HL-60 (cell line): ENCODE data around the gene DIP2C.

ENCODE experiments used
- DNase-seq, 2 experiments: peaks; one replicate each; pipeline ENCODE4 v3.0.0-alpha.2; 2010 to 2020; ENCODE audit warnings: low read depth in 1 of 2, low spot score in 1 of 2
- H3K27ac ChIP-seq: fragments of 250-450 bp; sonication (Bioruptor Pico); replicated peaks from 2 replicates; pipeline ENCODE4 v1.5.1; 2020; ENCODE audit warnings: mild to moderate bottlenecking, moderate library complexity
- H3K27me3 ChIP-seq: fragments of 250-450 bp; sonication (Bioruptor Pico); 2 replicates; pipeline ENCODE4 v1.5.1; 2021; ENCODE audit warnings: mild to moderate bottlenecking, moderate library complexity; ENCODE audit not compliant: insufficient read depth, poor library complexity, severe bottlenecking
- H3K4me3 ChIP-seq: replicated peaks from 2 replicates; pipeline ENCODE4 v1.5.1; 2011; ENCODE audit warnings: mild to moderate bottlenecking, control low read depth, low read length; ENCODE audit not compliant: insufficient read depth
- GABPA ChIP-seq: IDR thresholded peaks from 2 replicates; pipeline ENCODE4 v1.6.1; 2012; ENCODE audit warnings: low read depth
- POLR2AphosphoS5 ChIP-seq: IDR thresholded peaks from 2 replicates; pipeline ENCODE4 v1.6.1; 2012; ENCODE audit warnings: low read depth
- SPI1 ChIP-seq: IDR thresholded peaks from 2 replicates; pipeline ENCODE4 v1.6.1; 2012; ENCODE audit warnings: low read depth, mild to moderate bottlenecking, borderline replicate concordance
- TF ChIP-seq, protein P1 (sequence below): IDR thresholded peaks from one replicate; pipeline ENCODE4 v1.5.1; 2011; ENCODE audit warnings: low read length, control low read depth, inconsistent platforms; ENCODE audit not compliant: insufficient read depth
- TF ChIP-seq, protein P2 (sequence below): IDR thresholded peaks from 2 replicates; pipeline ENCODE4 v1.6.1; 2012; ENCODE audit warnings: low read depth; ENCODE audit not compliant: insufficient replicate concordance

Gene DIP2C

DNA sequence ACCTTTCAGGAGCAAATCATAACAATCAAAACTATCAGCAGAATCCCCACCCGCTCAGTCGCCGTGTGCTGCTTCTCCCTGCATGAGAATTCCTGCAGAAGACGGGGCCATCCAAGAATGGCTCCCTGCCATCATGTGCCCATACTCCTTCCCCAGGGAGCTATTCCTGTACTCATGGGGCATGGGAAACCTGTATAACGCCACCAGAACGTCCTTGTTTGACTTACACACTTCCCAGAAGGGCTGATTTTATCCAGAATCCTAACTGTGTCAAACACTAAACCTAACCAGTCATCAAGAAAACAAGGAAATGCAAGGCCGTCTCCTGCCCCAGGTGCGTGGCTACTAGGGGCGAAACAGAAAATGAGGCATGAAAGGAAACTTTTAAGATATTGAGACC, 16.0 kb downstream of the DIP2C start:
- Histone ChIP-seq H3K27me3 (no peaks in the 10 kb centered on the region), H3K27ac (no peak overlapping the region), H3K4me3 (no peak overlapping the region)
- DNase-seq: no peak
- TF ChIP-seq POLR2AphosphoS5 (no peak), GABPA (no peak), SPI1 (no peak)
- TF ChIP-seq, protein P1, sequence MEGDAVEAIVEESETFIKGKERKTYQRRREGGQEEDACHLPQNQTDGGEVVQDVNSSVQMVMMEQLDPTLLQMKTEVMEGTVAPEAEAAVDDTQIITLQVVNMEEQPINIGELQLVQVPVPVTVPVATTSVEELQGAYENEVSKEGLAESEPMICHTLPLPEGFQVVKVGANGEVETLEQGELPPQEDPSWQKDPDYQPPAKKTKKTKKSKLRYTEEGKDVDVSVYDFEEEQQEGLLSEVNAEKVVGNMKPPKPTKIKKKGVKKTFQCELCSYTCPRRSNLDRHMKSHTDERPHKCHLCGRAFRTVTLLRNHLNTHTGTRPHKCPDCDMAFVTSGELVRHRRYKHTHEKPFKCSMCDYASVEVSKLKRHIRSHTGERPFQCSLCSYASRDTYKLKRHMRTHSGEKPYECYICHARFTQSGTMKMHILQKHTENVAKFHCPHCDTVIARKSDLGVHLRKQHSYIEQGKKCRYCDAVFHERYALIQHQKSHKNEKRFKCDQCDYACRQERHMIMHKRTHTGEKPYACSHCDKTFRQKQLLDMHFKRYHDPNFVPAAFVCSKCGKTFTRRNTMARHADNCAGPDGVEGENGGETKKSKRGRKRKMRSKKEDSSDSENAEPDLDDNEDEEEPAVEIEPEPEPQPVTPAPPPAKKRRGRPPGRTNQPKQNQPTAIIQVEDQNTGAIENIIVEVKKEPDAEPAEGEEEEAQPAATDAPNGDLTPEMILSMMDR: no peak
- TF ChIP-seq, protein P2, sequence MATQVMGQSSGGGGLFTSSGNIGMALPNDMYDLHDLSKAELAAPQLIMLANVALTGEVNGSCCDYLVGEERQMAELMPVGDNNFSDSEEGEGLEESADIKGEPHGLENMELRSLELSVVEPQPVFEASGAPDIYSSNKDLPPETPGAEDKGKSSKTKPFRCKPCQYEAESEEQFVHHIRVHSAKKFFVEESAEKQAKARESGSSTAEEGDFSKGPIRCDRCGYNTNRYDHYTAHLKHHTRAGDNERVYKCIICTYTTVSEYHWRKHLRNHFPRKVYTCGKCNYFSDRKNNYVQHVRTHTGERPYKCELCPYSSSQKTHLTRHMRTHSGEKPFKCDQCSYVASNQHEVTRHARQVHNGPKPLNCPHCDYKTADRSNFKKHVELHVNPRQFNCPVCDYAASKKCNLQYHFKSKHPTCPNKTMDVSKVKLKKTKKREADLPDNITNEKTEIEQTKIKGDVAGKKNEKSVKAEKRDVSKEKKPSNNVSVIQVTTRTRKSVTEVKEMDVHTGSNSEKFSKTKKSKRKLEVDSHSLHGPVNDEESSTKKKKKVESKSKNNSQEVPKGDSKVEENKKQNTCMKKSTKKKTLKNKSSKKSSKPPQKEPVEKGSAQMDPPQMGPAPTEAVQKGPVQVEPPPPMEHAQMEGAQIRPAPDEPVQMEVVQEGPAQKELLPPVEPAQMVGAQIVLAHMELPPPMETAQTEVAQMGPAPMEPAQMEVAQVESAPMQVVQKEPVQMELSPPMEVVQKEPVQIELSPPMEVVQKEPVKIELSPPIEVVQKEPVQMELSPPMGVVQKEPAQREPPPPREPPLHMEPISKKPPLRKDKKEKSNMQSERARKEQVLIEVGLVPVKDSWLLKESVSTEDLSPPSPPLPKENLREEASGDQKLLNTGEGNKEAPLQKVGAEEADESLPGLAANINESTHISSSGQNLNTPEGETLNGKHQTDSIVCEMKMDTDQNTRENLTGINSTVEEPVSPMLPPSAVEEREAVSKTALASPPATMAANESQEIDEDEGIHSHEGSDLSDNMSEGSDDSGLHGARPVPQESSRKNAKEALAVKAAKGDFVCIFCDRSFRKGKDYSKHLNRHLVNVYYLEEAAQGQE: no peak

DNA sequence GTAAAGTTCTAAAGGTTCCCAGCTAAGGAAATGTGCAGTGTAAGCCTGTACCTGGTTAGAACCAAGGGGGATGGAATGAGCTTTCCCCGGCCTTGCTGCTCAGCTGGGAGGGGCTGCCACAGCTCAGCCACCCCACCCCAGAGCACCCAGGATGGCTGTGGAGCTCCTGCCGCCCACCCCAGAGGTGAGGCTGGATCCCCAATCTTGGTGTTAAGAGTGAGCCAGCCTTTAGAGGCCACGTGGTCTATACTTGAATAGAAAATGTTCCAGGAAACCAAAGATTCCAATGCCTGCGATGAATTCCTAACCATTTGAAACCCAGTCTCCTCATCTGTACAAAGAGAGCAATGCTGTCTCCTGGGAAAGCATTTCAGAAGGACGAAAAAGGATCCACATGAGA, 16.5 kb downstream of the DIP2C start:
- H3K27ac ChIP-seq: no peak overlapping the region
- no peak for DNase-seq
- H3K4me3 ChIP-seq: no peak overlapping the region
- H3K27me3 ChIP-seq: no peaks in the 10 kb centered on the region
- TF ChIP-seq SPI1 (no peak), POLR2AphosphoS5 (no peak), GABPA (no peak)
- TF ChIP-seq, protein P1: no peak
- TF ChIP-seq, protein P2: no peak

DNA sequence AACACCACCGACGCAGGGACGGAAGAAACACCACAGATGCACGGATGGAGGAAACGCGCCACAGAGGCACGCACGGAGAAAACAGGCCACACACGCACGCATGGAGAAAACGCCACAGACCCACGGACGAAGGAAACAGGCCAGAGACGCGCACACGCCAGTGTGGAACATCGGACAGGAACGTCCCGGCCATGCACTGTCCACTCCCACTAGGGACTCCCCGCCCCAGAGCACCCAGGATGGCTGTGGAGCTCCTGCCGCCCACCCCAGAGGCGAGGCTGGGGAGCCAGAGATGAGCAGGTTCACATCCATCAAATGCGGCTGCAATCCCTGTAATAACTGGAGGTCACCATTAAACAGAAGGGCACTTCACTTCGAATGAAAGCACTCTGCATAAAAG, 17.3 kb downstream of the DIP2C start:
- no peak overlapping the region for H3K27ac ChIP-seq
- H3K4me3 ChIP-seq: no peak overlapping the region
- TF ChIP-seq GABPA (no peak), SPI1 (no peak), POLR2AphosphoS5 (no peak)
- TF ChIP-seq, protein P2: no peak
- TF ChIP-seq, protein P1: no peak
- DNase-seq: no peak
- no peaks in the 10 kb centered on the region for H3K27me3 ChIP-seq
